ENCODE data around the gene FANCC.

- no peak for TF ChIP-seq CTCF (IDR thresholded peaks at IDR 0.05)
- TF ChIP-seq POLR2A (IDR thresholded peaks at IDR 0.05): no peak
Measured at GRCh38 chr9:95190413-95190812, 127.1 kb downstream of the FANCC start.
